ENCODE results near the gene GPR63.

GPR63 gene

DNA sequence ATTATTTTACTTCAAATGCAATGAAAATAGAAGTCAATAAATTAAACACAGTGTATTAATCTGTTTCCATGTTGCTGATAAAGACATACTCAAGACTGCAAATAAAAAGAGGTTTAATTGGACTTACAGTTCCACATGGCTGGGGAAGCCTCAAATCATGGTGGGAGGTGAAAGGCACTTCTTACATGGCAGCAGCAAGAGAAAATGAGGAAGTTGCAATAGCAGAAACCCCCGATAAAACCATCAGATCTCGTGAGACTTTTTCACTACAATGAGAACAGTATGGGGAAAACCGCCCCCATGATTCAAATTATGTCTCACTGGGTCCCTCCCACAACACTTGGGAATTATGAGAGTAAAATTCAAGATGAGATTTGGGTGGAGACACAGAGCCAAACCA, 82.2 kb downstream of the GPR63 start:
- no peak for DNase-seq (ENCODE audit: low read depth)

- DNase-seq (ENCODE audit: low read depth) = no peak
Measured at GRCh38 chr6:96749891-96750290, 87.4 kb downstream of the GPR63 start.
